Islet precursor cell (in vitro differentiated cells): ENCODE data around the gene SLC51B.
"Not testable (repeated sequence)": the region's sequence is repeated elsewhere in the genome, so short reads cannot be mapped to it uniquely, and the experiment has no call there.

Source experiments
- DNase-seq: peaks from one replicate; pipeline ENCODE4 v3.0.0-alpha.2; 2018

SLC51B gene

GRCh38 chr15:65042776-65043327 lies 2.3 kb upstream of the SLC51B start:
- no peak for DNase-seq

- DNase-seq = not testable (repeated sequence)
Measured at GRCh38 chr15:65044218-65044617, 969 bp upstream of the SLC51B start.

- no peak for DNase-seq
Measured at GRCh38 chr15:65048241-65048640, 3.1 kb downstream of the SLC51B start.

GRCh38 chr15:65049418-65049840 lies 4.2 kb downstream of the SLC51B start:
- peak; percentile 94 for DNase-seq

DNA sequence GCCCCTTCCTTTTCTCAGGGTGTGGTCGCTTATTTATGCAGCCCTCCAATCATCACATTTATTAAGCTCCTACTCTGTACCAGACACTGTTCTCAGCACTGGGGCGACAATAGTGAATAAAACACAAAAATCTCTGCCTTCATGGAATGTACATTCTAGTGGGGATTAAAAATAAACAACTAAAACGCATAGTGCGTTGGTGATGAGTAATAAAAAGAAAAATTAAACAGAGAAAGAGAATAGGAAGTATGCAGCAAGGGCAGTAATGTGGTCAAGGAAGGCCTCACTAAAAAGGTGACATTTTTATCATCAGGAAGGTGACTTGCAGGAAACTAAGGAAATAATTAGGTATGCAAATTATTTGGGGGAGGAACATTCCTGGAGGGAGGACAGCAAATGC lies 5.1 kb downstream of the SLC51B start:
- no peak for DNase-seq

GRCh38 chr15:65051266-65051665 lies 6.1 kb downstream of the SLC51B start:
- no peak for DNase-seq

DNA sequence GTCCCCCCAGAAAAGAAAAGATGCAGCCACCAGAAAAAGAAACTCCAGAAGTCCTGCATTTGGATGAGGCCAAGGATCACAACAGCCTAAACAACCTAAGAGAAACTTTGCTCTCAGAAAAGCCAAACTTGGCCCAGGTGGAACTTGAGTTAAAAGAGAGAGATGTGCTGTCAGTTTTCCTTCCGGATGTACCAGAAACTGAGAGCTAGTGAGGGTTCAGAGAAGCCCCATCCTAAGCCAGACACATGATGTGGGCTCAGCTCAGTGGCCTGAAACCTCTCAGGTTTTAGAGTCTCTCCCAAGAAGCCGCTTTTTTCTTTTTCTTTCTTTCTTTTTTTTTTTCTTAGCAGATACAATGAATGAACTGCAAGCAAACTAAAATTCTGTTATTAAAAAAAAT lies 7.8 kb downstream of the SLC51B start:
- no peak for DNase-seq

GRCh38 chr15:65054333-65055200 lies 9.4 kb downstream of the SLC51B start:
- peak; percentile 90 for DNase-seq

DNA sequence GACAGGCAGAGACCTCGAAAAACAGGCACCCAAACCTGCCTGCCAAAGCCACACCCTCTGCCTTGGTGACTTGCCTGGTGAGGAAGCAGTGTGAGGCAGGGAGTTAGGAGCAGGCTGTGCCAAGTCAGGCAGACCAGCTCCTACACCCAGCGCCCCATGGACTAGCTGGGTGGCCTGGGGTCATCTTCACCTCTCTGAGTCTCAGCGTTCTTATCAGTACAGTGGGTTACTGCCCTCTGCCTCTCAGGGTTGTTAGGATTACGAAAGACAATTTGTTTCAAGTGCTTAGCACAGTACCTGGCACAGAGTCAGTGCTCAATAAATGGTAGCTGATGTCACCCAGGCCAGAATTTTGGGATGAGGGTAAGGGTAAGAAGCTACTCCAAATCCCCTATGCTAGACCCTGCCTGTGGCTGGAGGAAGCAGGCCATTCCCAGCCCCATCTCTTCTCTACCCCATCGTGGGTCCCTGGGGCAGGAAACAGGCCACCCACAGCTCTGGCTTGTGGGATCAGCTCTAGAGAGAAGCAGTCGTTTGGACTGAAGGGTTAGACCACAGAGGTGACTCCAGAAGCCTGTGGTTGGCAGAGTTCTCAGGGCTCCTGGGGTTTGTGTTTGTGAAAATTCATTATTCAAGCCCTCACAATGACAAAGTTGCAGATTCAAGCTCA lies 10.1 kb downstream of the SLC51B start:
- DNase-seq = no peak

- no peak for DNase-seq
Measured at GRCh38 chr15:65056106-65056505, 10.9 kb downstream of the SLC51B start.

DNA sequence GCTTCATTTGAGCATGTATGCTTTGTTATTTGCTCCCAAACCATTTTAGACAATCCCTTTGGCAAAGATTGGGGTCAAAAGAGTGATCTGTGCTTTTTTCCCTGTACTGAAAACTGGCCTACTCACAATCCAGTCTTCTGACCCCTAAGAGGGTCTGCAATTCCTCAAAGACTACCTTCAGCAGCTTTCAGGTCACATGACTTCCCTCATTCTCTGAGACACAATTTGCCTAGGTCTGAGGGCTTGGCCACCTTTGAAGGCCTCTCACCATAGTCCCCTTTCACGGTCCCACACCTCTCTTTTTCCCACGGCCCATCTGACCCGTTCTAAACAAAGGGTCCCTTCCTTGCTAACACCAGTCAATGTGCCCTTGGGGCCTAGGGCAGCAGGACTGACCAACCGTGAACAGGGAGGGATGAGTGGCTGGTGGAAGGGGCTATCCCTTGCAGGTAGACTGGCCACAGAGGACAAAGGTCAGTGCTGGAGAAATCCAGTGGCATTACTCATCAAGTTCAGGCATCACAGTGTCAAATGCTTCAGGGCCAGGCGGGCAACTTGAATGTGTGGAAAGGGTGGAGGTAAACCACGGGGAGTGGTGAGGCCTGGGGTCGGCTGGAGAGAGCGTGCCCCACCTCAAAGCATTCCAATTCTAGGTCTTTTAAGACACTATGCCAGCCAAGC lies 11.8 kb downstream of the SLC51B start:
- peak; percentile 98 for DNase-seq

DNA sequence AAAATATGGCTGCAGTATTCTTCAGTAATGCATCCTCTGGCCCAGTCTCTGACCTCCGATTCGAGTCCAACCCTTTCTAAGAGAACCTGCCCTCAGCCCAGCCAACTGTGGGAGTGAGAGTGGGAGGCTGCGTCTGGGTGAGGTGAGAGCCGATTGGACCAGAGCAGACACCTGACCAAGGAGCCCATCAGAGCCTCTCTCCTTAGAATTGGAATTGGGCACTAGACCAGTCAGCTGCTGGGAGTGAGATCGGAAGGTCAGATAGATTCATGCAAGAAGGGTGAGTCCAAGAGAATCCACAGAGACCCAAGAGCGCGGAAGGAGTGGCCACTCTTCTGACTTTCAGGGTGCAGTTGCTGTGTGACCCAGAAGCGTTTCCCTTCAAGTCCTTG lies 12.4 kb downstream of the SLC51B start:
- DNase-seq = no peak

- DNase-seq = no peak
Measured at GRCh38 chr15:65058394-65059368, 13.5 kb downstream of the SLC51B start.

- DNase-seq = no peak
Measured at GRCh38 chr15:65059369-65059750, 14.2 kb downstream of the SLC51B start.

- no peak for DNase-seq
Measured at GRCh38 chr15:65059931-65060596, 14.9 kb downstream of the SLC51B start.

DNA sequence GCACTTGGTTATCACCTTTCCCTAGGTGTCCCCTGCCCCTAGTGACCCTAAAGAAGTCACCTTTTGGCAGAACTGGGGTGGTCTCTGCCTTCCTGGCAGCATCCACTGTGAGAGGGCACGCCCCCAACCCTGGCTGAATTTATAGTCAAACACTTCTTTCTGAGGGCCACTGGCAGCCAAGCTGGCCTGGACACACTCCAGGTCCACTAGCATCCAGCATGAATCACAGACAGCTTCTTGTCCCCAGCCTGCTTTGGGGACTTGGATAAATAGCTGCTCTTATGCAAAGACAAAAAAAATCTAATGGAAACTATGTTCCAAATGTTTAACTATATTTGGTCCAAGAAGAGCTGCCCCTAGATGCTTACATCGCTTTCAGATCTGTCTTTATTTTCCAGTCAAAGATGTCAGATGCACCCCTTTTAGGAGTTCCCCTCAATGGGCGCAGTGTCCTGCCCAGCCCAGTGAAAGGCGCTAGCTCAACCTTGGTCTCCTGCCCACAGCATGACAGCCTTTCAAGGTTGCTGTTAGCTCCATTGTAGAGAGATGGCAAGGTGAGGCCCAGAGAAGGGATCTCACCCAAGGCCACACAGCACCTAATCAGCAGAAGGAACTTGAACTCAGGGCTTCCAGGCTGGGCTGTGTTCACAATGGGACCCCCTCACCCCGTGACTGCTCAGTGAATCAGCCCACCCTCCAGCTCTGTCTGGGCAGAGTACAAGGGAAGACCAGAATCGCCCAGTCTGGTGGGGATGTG lies 15.6 kb downstream of the SLC51B start:
- DNase-seq = no peak

GRCh38 chr15:65062061-65062460 lies 16.9 kb downstream of the SLC51B start:
- DNase-seq = no peak

GRCh38 chr15:65062726-65063125 lies 17.5 kb downstream of the SLC51B start:
- DNase-seq = peak; percentile 89

GRCh38 chr15:65066001-65066634 lies 20.9 kb downstream of the SLC51B start:
- DNase-seq = no peak

DNA sequence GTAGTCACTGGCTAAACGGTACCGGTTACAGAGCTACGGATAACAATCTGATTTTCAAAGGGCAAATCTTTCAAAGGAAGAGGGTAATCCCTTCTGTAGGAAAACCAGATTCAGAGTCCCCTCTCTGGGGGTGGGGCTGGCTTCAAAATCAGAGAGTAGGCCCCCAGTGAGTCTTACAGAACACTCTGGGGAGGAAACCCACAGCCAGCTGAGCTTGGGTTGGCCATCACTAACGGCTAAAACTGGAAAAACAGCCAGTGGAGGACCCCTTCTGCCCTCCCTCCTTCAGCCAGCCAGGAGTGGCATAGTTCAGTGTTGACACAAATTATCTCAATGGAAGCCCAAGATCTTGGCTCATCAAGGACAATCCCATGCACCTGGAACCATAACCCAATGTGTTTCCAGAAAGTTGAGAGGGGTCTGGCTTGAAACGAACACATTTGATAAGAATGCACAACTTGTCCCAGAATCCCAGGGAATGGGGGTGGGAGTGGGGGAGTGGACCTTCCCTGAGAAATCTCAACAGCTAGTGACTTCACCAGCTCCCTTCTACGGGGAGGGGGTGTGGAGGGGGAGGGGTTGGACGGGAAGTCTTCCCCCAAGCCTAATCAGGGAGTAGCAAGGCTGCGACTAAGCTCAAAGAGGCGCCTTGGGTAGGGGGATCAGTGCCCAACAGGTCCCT lies 21.6 kb downstream of the SLC51B start:
- peak; percentile 72 for DNase-seq
